ENCODE results near the gene RHPN2.

GRCh38 chr19:33060586-33060985, 4.1 kb downstream of the RHPN2 start:
- TF ChIP-seq ESRRG (CRISPR knock-in tag; IDR thresholded peaks at IDR 0.05) (no peak), CREB5 (CRISPR knock-in tag; IDR thresholded peaks at IDR 0.05; ENCODE audit: low read depth) (no peak), TOX (CRISPR knock-in tag; IDR thresholded peaks at IDR 0.05; ENCODE audit: borderline replicate concordance) (no peak), ZNF565 (CRISPR knock-in tag; conservative IDR thresholded peaks at IDR 0.05; ENCODE audit: low read depth) (no peak), PATZ1 (CRISPR knock-in tag; IDR thresholded peaks at IDR 0.05; ENCODE audit: borderline replicate concordance) (no peak), PPARA (CRISPR knock-in tag; IDR thresholded peaks at IDR 0.05; ENCODE audit: borderline replicate concordance) (no peak), TCF4 (CRISPR knock-in tag; IDR thresholded peaks at IDR 0.05; ENCODE audit: borderline replicate concordance) (no peak), ZNF70 (CRISPR knock-in tag; IDR thresholded peaks at IDR 0.05) (no peak), OSR1 (CRISPR knock-in tag; IDR thresholded peaks at IDR 0.05) (no peak)

Measured in SK-N-SH treated with all-trans-retinoic acid at 6 μM for 48 hours (cell line).